Activated CD8-positive, alpha-beta T cell treated with anti-CD3 and anti-CD28 coated beads for 36 hours (primary cell): ENCODE measurements around the gene C11orf98. TPM values are rescaled to one million over a fixed set of nuclear protein-coding genes. Genes with fewer than 3 reads are reported as not detected.

Experiments used
- ATAC-seq: fragments of 200-7000 bp; cut with Tn5 transposase; one replicate; pipeline ENCODE4 v1.10.0; 2021; ENCODE audit warnings: mild to moderate bottlenecking, moderate library complexity
- CTCF ChIA-PET: fragments of 350-600 bp; sonication (Branson Sonifier 250); formaldehyde crosslinking; loops from one replicate; lab custom pipeline; 2021; ENCODE audit warnings: antibody characterized with exemption; lab: Charles Lee
- POLR2A ChIA-PET: fragments of 350-600 bp; sonication (Branson Sonifier 250); formaldehyde crosslinking; loops from one replicate; lab custom pipeline; 2021; ENCODE audit warnings: antibody characterized with exemption; lab: Charles Lee
- DNase-seq: peaks from one replicate; pipeline ENCODE4 v3.0.0-alpha.2; 2020
- H3K27ac Mint-ChIP-seq: one replicate; pipeline ENCODE4 v1.8.0; 2021; ENCODE audit warnings: mild to moderate bottlenecking, mixed read lengths
- H3K27me3 Mint-ChIP-seq: one replicate; pipeline ENCODE4 v1.8.0; 2021; ENCODE audit warnings: mixed read lengths
- H3K36me3 Mint-ChIP-seq: one replicate; pipeline ENCODE4 v1.8.0; 2021; ENCODE audit warnings: low read depth, mixed read lengths
- H3K4me1 Mint-ChIP-seq: one replicate; pipeline ENCODE4 v1.8.0; 2021; ENCODE audit warnings: low read depth, mixed read lengths
- H3K4me3 Mint-ChIP-seq: one replicate; pipeline ENCODE4 v1.8.0; 2021; ENCODE audit warnings: mild to moderate bottlenecking, moderate library complexity, mixed read lengths
- H3K9me3 Mint-ChIP-seq: one replicate; pipeline ENCODE4 v1.8.0; 2021; ENCODE audit warnings: mixed read lengths
- CTCF ChIP-seq: fragments of 200-600 bp; IDR thresholded peaks from one replicate; pipeline ENCODE4 v1.8.0; 2022; ENCODE audit warnings: antibody characterized with exemption, mild to moderate bottlenecking
- intact Hi-C: fragments of 100-400 bp; cut with micrococcal nuclease; formaldehyde crosslinking; loops from one replicate; pipeline ENCODE4 v1.10.0; 2022
- total RNA-seq, 2 experiments: library from RNA; stranded (reverse); gene quantifications; one replicate each; pipeline ENCODE4 v1.2.3, GENCODE V29; 2021

The C11orf98 gene
- total RNA-seq, 2 experiments from 2014 or later = 108 TPM

DNA sequence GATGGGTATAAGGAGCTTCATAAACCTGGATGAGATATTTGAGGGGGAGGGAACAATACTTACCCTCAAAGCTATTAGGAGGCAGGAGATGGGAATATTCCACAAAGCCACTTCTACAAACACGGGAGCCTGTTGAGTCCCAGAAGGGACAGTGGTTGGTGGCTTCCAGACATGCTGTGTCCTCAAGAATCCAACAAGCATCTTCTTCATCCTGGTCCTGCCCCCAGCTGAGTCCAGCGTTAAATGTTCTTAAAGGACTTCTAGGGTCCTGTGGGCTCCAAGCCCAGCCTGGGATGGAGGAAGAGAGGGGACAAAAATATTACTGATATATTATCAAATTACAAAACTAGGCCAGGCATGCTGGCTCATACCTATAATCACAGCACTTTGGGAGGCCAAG is 2.5 kb upstream of the C11orf98 start:
- ChIA-PET POLR2A (interaction anchor here (1.0 to 21.7 kb wide), 13 partner anchors 8 to 186 kb away, joined by 3 to 263 read pairs (median 9); partner anchors contain the start of genes B3GAT3, EML3, GANAB and INTS5), CTCF (interaction anchor here (0.9 to 3.0 kb wide), 4 partner anchors 13 to 75 kb away, joined by 3 to 11 read pairs (median 6); no protein-coding TSS in a partner anchor)
- Mint-ChIP-seq H3K36me3 (peaks cover 70% of the 10 kb centered on the region), H3K4me3 (peak overlapping the region; percentile 98), H3K4me1 (peaks cover 35% of the 10 kb centered on the region), H3K27me3 (no peaks in the 10 kb centered on the region), H3K27ac (peak overlapping the region; percentile 92), H3K9me3 (no peaks in the 10 kb centered on the region)
- no peak for TF ChIP-seq CTCF
- no peak for DNase-seq
- ATAC-seq = no peak
- intact Hi-C loops = loop anchor here (5.0 kb wide), 1 partner anchor 75 kb away; the partner anchor contains the start of gene TUT1

- POLR2A ChIA-PET = interaction anchor here (0.7 to 21.7 kb wide), 25 partner anchors 9 to 187 kb away, joined by 3 to 263 read pairs (median 11); partner anchors contain the start of genes B3GAT3, EEF1G, EML3 and GANAB
- peak overlapping the region; percentile 98 for H3K4me3 Mint-ChIP-seq
Measured at GRCh38 chr11:62666259-62666926, 1.4 kb upstream of the C11orf98 start.

GRCh38 chr11:62665599-62666258 is 719 bp upstream of the C11orf98 start:
- H3K4me1 Mint-ChIP-seq = peaks cover 37% of the 10 kb centered on the region
- CTCF ChIA-PET = interaction anchor here (0.6 to 3.6 kb wide), 17 partner anchors 9 to 104 kb away, joined by 3 to 20 read pairs (median 5); partner anchors contain the start of genes EML3, INTS5, MTA2 and ROM1

More at GRCh38 chr11:62666259-62666926, 1.4 kb upstream of the C11orf98 start:
- no peaks in the 10 kb centered on the region for H3K27me3 Mint-ChIP-seq
- CTCF ChIA-PET = interaction anchor here (1.9 to 3.0 kb wide), 3 partner anchors 28 to 74 kb away, joined by 7 to 20 read pairs (median 11); partner anchors contain the start of gene TUT1
- intact Hi-C loops = loop anchor here (5.0 kb wide), 1 partner anchor 74 kb away; the partner anchor contains the start of gene TUT1
- no peak for TF ChIP-seq CTCF
- DNase-seq = no peak
- peaks cover 37% of the 10 kb centered on the region for H3K4me1 Mint-ChIP-seq
- H3K9me3 Mint-ChIP-seq = no peaks in the 10 kb centered on the region
- peak overlapping the region; percentile 92 for H3K27ac Mint-ChIP-seq
- ATAC-seq = no peak
- peaks cover 71% of the 10 kb centered on the region for H3K36me3 Mint-ChIP-seq

DNA sequence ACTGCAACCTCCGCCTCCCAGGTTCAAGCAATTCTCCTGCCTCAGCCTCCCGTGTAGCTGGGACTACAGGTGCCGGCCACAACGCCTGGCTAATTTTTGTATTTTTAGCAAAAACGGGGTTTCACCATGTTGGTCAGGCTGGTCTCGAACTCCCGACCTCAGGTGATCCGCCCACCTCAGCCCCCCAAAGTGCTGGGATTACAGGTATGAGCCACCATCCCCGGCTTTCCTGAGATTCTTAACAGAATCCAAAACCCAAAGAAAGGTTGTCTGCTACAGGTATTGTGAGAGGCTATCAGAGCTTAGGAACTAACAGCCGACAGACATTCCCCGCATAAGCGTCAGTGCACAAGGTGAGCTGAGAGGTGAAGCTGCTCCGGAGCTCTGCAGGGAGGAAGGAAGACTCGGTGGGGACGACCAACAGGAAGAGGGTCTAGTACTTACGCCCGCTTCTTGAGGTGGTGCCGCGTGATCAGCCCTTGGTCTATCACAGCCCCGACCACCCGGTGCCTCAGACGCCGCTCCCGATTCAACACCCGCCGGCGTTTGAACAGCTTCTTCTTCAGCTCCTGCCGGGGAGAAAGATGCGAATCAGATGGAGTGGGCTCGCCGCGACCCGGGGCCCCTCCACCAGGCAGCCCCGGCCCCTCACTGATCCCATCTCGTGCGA is 470 bp downstream of the C11orf98 start:
- H3K27ac Mint-ChIP-seq = peak overlapping the region; percentile 92
- peak; percentile 76 for DNase-seq

More at GRCh38 chr11:62665599-62666258, 719 bp upstream of the C11orf98 start:
- Mint-ChIP-seq H3K36me3 (peaks cover 66% of the 10 kb centered on the region), H3K9me3 (no peaks in the 10 kb centered on the region), H3K27ac (peak overlapping the region; percentile 92), H3K27me3 (no peaks in the 10 kb centered on the region), H3K4me3 (peak overlapping the region; percentile 98)
- POLR2A ChIA-PET = interaction anchor here (0.7 to 21.7 kb wide), 38 partner anchors 10 to 241 kb away, joined by 3 to 263 read pairs (median 8); partner anchors contain the start of genes B3GAT3, EEF1G, EML3 and GANAB
- ATAC-seq (peak; percentile 27), DNase-seq (peak; percentile 80)
- intact Hi-C loops = loop anchor here (5.0 kb wide), 1 partner anchor 73 kb away; the partner anchor contains the start of gene TUT1
- TF ChIP-seq CTCF = no peak

More for the DNA sequence above, 470 bp downstream of the C11orf98 start:
- CTCF ChIA-PET = interaction anchor here (0.8 to 3.6 kb wide), 17 partner anchors 9 to 240 kb away, joined by 3 to 20 read pairs (median 5); partner anchors contain the start of genes EML3, INTS5, MTA2 and ROM1
- TF ChIP-seq CTCF = no peak
- no peaks in the 10 kb centered on the region for H3K27me3 Mint-ChIP-seq
- POLR2A ChIA-PET = interaction anchor here (0.7 to 21.7 kb wide), 46 partner anchors 10 to 240 kb away, joined by 3 to 263 read pairs (median 6); partner anchors contain the start of genes B3GAT3, EEF1G, EML3 and GANAB
- intact Hi-C loops = loop anchor here (5.0 kb wide), 1 partner anchor 72 kb away; the partner anchor contains the start of gene TUT1
- H3K36me3 Mint-ChIP-seq = peaks cover 57% of the 10 kb centered on the region
- H3K9me3 Mint-ChIP-seq = no peaks in the 10 kb centered on the region
- peak overlapping the region; percentile 98 for H3K4me3 Mint-ChIP-seq
- ATAC-seq = peak; percentile 67
- peaks cover 29% of the 10 kb centered on the region for H3K4me1 Mint-ChIP-seq
